SU-DHL-6 (cell line): ENCODE results near the gene SCLT1.

Experiments
- CTCF ChIP-seq: fragments of 200-600 bp; sonication (generic); IDR thresholded peaks from one replicate; pipeline ENCODE4 v1.5.1; 2017; ENCODE audit warnings: antibody characterized with exemption, mild to moderate bottlenecking, low read length, moderate library complexity; ENCODE audit not compliant: insufficient read depth, poor library complexity, severe bottlenecking
- EZH2phosphoT487 ChIP-seq: fragments of 200-600 bp; sonication (generic), shearing (Covaris generic); conservative IDR thresholded peaks from 2 replicates; pipeline ENCODE4 v1.6.1; 2018; ENCODE audit warnings: mild to moderate bottlenecking, antibody characterized with exemption, low read length, moderate library complexity, mixed read lengths

GRCh38 chr4:128848461-128848860 is 244.9 kb downstream of the SCLT1 start:
- TF ChIP-seq CTCF (no peak), EZH2phosphoT487 (no peak)
